ENCODE results near the gene ZNF101. TPM values are rescaled to one million over a fixed set of nuclear protein-coding genes. Genes with fewer than 3 reads are reported as not detected.
"Not testable (repeated sequence)": the region's sequence is repeated elsewhere in the genome, so short reads cannot be mapped to it uniquely, and the experiment has no call there.

ZNF101 gene
- total RNA-seq, 1 experiment from 2014 or later = 12.8 TPM

DNA sequence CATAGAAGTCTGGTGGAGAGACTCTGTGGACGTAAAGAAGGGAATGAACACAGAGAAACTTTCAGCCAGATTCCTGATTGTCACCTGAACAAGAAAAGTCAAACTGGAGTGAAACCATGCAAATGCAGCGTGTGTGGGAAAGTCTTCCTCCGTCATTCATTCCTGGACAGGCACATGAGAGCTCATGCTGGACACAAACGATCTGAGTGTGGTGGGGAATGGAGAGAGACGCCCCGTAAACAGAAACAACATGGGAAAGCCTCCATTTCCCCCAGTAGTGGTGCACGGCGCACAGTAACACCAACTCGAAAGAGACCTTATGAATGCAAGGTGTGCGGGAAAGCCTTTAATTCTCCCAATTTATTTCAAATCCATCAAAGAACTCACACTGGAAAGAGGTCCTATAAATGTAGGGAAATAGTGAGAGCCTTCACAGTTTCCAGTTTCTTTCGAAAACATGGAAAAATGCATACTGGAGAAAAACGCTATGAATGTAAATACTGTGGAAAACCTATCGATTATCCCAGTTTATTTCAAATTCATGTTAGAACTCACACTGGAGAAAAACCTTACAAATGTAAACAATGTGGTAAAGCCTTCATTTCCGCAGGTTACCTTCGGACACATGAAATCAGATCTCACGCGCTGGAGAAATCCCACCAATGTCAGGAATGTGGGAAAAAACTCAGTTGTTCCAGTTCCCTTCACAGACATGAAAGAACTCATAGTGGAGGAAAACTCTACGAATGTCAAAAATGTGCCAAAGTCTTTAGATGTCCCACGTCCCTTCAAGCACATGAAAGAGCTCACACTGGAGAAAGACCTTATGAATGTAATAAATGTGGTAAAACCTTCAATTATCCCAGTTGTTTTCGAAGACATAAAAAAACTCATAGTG is 10.8 kb downstream of the ZNF101 start:
- Histone ChIP-seq H3K9ac (ENCODE audit: low read length) (no peak overlapping the region), H4K20me1 (ENCODE audit: insufficient read depth) (no peaks in the 10 kb centered on the region), H3K9me3 (ENCODE audit: control insufficient read depth in 1 of 2, insufficient read depth in 1 of 2, low read depth in 1 of 2, low read length in 2 of 2) (peaks cover 15 to 30% of the 10 kb centered on the region in 2 experiments), H3K4me1 (ENCODE audit: control insufficient read depth in 1 of 2, insufficient read depth in 2 of 2, low read length in 2 of 2) (no peaks in the 10 kb centered on the region), H3K27ac (ENCODE audit: low read depth, low read length) (no peak overlapping the region), H3K36me3 (ENCODE audit: control insufficient read depth in 1 of 2, insufficient read depth in 2 of 2, low read length in 2 of 2) (peaks cover 8 to 49% of the 10 kb centered on the region in 2 experiments), H3K79me2 (ENCODE audit: insufficient read depth, low read length) (peaks cover 19% of the 10 kb centered on the region), H3K27me3 (ENCODE audit: insufficient read depth, low read length) (no peaks in the 10 kb centered on the region), H3K9me2 (ENCODE audit: insufficient read depth) (no peaks in the 10 kb centered on the region), H2AFZ (ENCODE audit: low read depth, low read length, poor library complexity, severe bottlenecking) (no peak overlapping the region), H3K4me3 (replicated peaks in 1 of 2; ENCODE audit: low read depth in 1 of 2, low read length in 2 of 2) (no peak overlapping the region), H3K4me2 (ENCODE audit: low read length) (no peak overlapping the region)
- DNase-seq (ENCODE audit: low read depth, low spot score) (no peak), ATAC-seq (no peak)
- RAD21 ChIA-PET (ENCODE audit: low non-redundant PET in 1 of 2, low total read pairs in 2 of 2, uncharacterized antibody in 2 of 2, unreplicated experiment in 2 of 2) = no interaction called here
- intact Hi-C loops (cut with micrococcal nuclease) = no loop called here
- TSS peak; percentile 33 for BruUV-seq (replicated peaks)
- CTCF ChIA-PET = no interaction called here
- POLR2A ChIA-PET = no interaction called here
- peak; percentile 46 for TF ChIP-seq ZNF274 (IDR thresholded peaks at IDR 0.05; ENCODE audit: low read depth, low read length)
- TF ChIP-seq POLR2A (IDR thresholded peaks at IDR 0.05; ENCODE audit: borderline replicate concordance, extremely low read depth, insufficient read depth, insufficient read length) = no peak
- TF ChIP-seq JUND (IDR thresholded peaks at IDR 0.05) = no peak
- TF ChIP-seq, protein P1, sequence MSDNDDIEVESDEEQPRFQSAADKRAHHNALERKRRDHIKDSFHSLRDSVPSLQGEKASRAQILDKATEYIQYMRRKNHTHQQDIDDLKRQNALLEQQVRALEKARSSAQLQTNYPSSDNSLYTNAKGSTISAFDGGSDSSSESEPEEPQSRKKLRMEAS (IDR thresholded peaks at IDR 0.05) = no peak

DNA sequence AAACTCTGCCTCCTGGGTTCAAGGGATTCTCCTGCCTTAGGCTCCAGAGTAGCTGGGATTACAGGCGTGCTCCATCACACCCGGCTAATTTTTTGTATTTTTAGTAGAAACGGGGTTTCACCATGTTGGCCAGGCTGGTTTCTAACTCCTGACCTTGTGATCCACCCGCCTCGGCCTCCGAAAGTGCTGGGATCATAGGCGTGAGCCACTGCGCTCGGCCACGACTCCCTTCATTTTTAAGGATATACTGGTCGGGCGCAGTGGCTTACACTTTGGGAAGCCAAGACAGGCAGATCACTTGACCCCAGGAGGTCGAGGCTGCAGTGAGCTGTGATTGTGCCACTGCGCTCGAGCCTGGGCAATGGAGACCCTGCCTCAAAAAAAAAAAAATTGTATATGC is 17.5 kb downstream of the ZNF101 start:
- H3K9me3 ChIP-seq (ENCODE audit: control insufficient read depth in 1 of 2, insufficient read depth in 1 of 2, low read depth in 1 of 2, low read length in 2 of 2); DNase-seq (ENCODE audit: low read depth, low spot score); CTCF ChIA-PET; H3K27ac ChIP-seq (ENCODE audit: low read depth, low read length); ATAC-seq; H3K36me3 ChIP-seq (ENCODE audit: control insufficient read depth in 1 of 2, insufficient read depth in 2 of 2, low read length in 2 of 2); BruUV-seq (replicated peaks); H3K4me1 ChIP-seq (ENCODE audit: control insufficient read depth in 1 of 2, insufficient read depth in 2 of 2, low read length in 2 of 2); H3K9ac ChIP-seq (ENCODE audit: low read length); H3K79me2 ChIP-seq (ENCODE audit: insufficient read depth, low read length); H3K27me3 ChIP-seq (ENCODE audit: insufficient read depth, low read length); H3K4me2 ChIP-seq (ENCODE audit: low read length); H3K9me2 ChIP-seq (ENCODE audit: insufficient read depth); intact Hi-C loops (cut with micrococcal nuclease); H4K20me1 ChIP-seq (ENCODE audit: insufficient read depth); POLR2A ChIA-PET; H2AFZ ChIP-seq (ENCODE audit: low read depth, low read length, poor library complexity, severe bottlenecking); H3K4me3 ChIP-seq (replicated peaks in 1 of 2; ENCODE audit: low read depth in 1 of 2, low read length in 2 of 2); RAD21 ChIA-PET (ENCODE audit: low non-redundant PET in 1 of 2, low total read pairs in 2 of 2, uncharacterized antibody in 2 of 2, unreplicated experiment in 2 of 2): not testable (repeated sequence)
